OCI-M2 (cell line): ENCODE results near the gene CDK2.
"Not testable (repeated sequence)": the region's sequence is repeated elsewhere in the genome, so short reads cannot be mapped to it uniquely, and the experiment has no call there.

Experiments
- DNase-seq: peaks from one replicate; lab custom pipeline; 2025; ENCODE audit not compliant: unreplicated experiment; lab: John Stamatoyannopoulos, UW

Gene CDK2

DNA sequence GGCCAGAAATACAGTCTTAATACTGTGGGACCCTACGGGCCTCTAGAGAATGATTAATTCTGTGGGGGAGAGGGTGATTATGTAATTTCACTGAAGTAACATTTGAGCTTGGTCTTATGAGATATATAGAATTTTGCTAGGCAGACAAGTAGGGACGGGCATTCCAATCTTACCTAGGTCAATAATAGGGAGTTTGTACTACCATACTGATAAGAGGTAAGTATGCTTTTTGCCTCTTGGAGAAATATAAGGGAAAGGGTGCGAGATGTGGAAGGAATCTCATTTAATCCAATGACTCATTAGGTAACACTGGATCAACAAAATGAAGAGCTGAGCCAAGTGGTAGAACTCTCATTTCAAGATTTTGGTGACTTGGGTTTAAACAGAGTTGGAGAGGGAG, 12.4 kb downstream of the CDK2 start:
- no peak for DNase-seq

DNA sequence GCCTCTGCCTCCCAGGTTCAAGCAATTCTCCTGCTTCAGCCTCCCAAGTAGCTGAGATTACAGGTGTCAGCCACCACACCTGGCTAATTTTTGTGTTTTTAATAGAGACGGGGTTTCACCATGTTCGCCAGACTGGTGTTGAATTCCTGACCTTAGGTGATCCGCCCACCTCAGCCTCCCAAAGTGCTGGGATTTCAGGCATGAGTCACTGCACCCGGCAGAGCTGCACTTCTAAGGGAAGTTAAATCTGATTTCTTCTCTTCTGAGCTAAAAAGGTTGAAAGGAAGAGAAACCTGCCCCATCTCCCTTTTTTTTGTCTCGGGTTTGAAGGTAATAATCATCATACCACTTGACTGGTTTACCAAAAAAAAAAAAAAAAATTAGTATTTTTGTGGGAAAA, 15.3 kb downstream of the CDK2 start:
- not testable (repeated sequence) for DNase-seq

GRCh38 chr12:55982319-55982936, 15.8 kb downstream of the CDK2 start:
- DNase-seq: no peak

- DNase-seq: no peak
Observed at GRCh38 chr12:55983232-55983842, 16.7 kb downstream of the CDK2 start.

DNA sequence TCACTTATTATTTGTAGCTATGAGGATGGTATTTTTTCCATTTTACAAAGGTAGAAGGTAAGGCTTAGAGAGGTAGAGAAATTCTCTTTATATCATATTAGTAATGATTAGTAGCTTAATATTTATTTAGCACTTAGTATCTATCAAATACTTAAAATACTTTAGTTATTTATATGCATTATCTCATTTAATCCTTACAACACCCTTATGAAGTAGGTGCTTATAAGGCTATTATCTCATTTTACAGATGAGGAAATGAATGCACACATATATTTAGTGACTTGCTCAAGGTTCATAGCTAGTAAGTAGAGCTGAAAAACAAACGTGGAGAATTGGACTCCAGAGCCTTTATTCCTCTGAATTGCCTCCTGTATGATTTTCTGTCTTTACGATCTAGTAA, 18.2 kb downstream of the CDK2 start:
- no peak for DNase-seq

DNA sequence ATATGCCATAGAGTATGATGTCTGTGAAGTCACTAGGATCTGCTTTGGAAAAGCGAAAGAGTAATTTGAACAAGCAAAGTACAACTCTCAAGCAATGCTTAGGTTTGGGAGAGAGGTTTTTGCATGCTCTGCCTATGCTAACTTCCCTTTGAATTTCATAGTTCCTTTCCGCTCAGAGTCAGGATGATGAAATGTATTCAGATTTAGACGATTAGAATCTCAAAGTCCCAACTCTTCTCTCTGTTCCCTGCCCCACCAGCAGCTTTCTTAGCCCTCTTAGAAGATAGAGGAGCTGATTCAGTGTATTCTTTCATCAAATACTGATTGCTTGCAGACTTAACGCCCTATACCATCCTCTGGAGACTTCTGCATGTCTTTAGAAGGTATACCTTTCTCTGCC, 18.7 kb downstream of the CDK2 start:
- no peak for DNase-seq

- not testable (repeated sequence) for DNase-seq
Observed at GRCh38 chr12:55985976-55986375, 19.3 kb downstream of the CDK2 start.

- DNase-seq: no peak
Observed at GRCh38 chr12:55991110-55991509, 24.5 kb downstream of the CDK2 start.

GRCh38 chr12:55993230-55993853, 26.7 kb downstream of the CDK2 start:
- no peak for DNase-seq

- no peak for DNase-seq
Observed at GRCh38 chr12:55995366-55995765, 28.7 kb downstream of the CDK2 start.

- DNase-seq: no peak
Observed at GRCh38 chr12:55996201-55996714, 29.6 kb downstream of the CDK2 start.

DNA sequence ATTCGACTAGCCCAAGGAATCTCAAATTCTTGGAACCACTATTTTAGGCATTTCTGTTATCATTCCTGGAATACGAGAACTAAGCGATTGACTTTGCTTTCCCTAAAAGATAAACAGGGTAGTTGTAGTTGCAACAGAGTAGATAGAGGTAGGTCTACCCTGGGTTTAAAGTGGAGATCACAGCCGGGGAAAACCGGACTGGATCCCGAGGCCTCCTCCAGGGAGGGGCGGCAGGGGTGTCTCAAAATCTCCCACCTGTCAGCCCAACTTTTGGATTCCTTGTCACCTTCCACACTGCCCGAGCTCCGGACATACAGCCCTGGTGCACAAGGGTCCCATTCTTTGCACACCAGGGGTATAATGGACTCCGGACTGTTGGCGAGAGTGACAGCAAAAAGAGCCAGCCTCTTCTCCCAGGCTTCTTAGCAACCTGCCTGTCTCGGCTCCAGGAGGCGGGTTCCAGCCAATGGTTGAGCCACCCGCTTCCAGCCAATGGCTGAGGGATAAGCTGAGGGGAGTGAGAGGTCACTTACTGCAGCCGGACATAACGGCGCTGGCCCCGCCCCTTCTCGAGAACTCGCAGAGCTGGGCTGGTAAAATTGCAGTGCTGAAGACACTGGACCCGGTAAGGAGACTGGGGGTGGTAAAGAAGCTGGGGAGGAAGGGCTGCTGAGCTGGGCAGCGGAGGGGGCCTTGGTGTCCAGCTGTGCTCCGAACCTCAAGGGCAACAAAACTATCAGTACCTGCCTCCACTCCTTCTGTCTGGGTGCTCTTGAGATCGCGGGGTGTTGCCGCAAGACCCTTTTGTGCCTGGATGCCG, 30.3 kb downstream of the CDK2 start, which contains the start of gene SUOX:
SUOX (plus strand) TSS at position 562 of the 820 bp plus-strand sequence. CDS start 4,946 bp downstream, outside the sequence.
- DNase-seq: peak; percentile 57

DNA sequence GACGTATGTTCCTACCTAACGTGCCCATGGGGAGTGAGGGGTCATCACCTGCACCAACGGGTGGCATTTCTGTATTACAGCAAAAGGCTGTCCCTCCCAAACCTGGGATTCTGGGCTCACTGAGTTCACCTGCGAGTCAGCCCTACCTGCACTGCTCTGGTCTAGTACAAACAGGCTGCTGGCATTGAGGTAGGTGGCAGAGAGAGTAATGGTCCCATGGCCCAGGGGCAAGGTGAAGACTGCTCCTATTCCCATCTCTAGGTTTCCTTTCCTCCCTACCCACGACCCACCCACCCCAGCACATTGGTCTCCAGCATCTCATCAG, 30.9 kb downstream of the CDK2 start:
- no peak for DNase-seq

DNA sequence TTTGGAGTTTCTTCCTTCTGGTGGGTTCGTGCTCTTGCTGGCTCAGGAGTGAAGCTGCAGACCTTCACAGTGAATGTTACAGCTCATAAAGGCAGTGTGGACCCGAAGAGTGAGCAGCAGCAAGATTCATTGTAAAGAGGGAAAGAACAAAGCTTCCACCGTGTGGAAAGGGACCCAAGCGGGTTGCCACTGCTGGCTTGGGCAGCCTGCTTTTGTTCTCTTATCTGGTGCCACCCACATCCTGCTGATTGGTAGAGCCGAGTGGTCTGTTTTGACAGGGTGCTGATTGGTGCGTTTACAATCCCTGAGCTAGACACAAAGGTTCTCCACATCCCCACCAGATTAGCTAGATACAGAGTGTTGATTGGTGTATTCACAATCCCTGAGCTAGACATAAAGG, 32.9 kb downstream of the CDK2 start:
- not testable (repeated sequence) for DNase-seq

- DNase-seq: not testable (repeated sequence)
Observed at GRCh38 chr12:55999999-56000540, 33.4 kb downstream of the CDK2 start.

GRCh38 chr12:56001487-56002100, 35.0 kb downstream of the CDK2 start:
- DNase-seq: no peak

GRCh38 chr12:56003376-56003775, 36.7 kb downstream of the CDK2 start:
- not testable (repeated sequence) for DNase-seq

GRCh38 chr12:56004211-56004610, 37.6 kb downstream of the CDK2 start:
- DNase-seq: no peak

GRCh38 chr12:56007564-56008559, 41.2 kb downstream of the CDK2 start:
- no peak for DNase-seq
